NCI-H2081 (cell line): ENCODE data around the gene IFI44L.

Experiments used
- DNase-seq, 2 experiments: peaks; one replicate each; lab custom pipeline; 2025; lab: John Stamatoyannopoulos, UW

IFI44L gene

GRCh38 chr1:78619803-78620579, at the start of gene IFI44L:
TSS of gene IFI44L (plus strand) at chr1:78620448. CDS start at chr1:78627916, 7,468 bp downstream.
- no peak for DNase-seq

DNA sequence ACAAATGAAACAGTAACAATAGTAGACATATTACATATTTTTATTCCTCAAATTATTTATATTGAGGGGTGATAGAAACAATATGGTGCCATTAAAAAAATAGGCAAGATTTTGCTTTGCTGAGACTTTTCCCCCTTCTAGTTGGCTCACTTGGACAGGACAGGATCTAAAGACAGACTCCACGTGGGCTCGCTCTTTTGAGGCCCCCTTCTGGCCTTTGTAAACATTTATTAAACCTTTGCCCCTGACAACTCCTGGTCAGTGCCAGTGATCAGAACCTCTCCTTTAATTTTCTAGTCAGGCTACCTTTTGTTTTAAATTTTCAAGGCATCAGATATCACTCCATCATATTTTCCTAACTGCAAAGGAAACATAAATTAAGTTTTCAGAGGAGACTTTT, 49.7 kb upstream of the IFI44L start:
- no peak for DNase-seq

GRCh38 chr1:78577257-78578100, 42.8 kb upstream of the IFI44L start:
- no peak for DNase-seq

- DNase-seq, result no peak
Measured at GRCh38 chr1:78586572-78586971, 33.7 kb upstream of the IFI44L start.

DNA sequence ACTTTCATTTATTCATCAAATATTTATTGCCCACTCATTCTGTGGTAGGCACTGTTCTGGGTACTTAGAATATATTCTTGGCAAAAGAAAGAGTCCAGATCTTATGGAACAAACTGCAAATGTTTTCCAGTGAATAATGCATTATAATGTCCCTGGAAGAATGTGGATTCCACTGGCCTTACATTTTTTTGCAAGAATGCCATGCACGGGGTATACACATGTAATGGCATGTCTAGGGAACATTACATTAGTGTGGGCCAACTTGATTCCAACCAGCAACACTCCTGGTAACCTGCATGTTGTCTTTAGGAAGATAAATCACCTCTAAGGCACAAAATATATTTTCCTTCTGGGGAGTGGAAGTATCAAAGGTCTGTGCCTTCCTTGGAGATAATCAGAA, 33.0 kb upstream of the IFI44L start:
- DNase-seq, result no peak

DNA sequence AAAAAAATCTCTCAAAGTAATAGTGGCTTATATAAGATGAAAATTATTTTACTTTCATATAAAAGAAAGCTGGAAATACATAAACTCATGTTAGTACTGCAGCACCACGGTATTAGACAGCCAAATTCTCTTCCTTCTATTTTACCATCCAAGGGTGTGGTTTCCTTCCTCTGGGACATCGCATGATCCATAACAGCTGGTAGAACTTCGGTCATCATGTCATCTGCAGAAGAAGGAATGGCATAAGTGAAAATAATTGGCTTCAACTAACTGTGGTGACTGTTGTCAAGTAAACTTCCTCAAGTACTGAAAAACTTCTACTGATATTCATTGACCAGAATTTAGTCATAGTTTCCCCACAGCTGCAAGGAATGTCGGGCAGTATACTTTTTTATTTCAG, 28.3 kb upstream of the IFI44L start:
- no peak for DNase-seq

DNA sequence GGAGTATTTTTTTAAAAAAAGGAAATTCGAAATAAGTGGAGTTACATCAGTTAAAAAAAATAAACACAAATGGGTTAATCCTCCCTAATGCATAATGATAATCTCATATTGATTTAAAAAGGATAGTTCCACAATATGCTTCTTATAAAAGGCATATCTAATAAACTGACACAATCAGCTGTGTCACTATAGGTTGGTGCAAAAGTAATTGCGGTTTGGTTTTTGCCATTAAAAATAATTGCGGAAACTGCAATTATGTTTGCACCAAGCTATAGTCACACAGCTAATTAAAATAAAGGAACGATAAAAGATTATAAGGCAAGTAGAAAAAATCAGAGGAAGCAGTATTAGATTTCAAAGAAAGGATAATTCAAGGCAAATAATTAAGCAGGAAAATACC, 21.0 kb upstream of the IFI44L start:
- DNase-seq, result no peak

GRCh38 chr1:78601068-78601467, 19.2 kb upstream of the IFI44L start:
- no peak for DNase-seq

GRCh38 chr1:78603206-78603605, 17.0 kb upstream of the IFI44L start:
- DNase-seq, result no peak

DNA sequence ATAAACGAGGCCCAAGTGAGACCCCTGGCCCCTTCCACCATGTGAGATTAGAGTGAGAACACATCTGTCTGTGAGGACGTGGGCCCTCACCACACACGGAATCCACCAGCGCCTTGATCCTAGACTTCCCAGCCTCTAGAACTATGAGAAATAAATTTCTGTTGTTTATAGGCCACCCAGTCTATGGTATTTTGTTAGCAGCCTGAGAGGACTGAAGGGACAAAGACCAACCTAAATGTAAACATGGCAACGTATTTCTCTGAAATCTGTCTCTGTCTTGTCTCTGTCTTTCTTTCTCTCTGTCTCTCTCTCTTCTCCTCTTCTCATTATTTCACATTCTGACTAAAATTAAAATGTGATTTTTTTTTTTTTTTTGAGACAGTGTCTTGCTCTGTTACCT, 15.6 kb upstream of the IFI44L start:
- DNase-seq, result no peak

DNA sequence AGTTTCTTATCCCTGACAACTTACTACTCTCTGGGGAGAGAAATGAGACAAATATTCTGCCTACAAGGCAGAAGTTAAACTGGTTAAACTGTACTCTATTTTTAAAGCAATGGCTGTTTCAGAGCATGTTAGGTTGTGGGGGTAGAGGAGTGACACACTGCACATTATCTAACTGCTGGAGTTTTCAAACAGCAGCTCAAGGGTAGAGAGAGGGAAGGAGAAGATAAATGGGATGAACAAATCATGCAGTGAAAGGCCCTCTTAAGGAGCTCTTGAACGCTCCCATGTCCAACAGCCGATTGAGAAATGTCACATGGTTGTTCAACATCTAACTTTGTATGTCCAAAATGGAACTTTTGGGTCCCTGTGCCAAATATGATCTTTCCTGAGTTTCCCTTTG, 14.0 kb upstream of the IFI44L start:
- DNase-seq, result no peak

DNA sequence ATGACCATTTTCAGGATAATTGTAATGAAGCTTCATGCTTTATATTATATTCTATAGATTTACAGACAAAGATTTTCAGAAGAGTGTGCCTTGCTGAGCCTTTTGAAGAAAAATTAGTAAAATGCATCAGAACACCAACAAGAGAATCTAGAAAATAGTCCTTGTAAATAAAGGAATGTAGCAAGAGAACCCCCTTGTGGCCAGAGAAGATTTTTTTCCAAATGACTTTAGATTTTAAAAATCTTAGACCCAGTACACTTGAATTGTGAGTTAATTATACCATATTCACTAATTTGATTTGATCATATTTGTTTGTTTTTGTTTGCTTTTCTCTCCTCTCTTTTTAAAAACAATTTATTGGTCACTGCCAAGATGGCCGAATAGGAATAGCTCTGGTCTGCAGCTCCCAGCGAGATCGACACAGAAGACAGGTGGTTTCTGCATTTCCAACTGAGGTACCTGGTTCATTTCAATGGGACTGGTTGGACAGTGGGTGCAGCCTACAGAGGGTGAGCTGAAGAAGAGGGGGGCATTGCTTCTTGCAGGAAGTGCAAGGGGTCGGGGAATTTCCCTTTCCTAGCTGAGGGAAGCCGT, 12.8 kb upstream of the IFI44L start:
- no peak for DNase-seq

GRCh38 chr1:78607944-78608343, 12.3 kb upstream of the IFI44L start:
- DNase-seq, result no peak

- DNase-seq, result peak; percentile 70 to 74
Measured at GRCh38 chr1:78617615-78618026, 2.6 kb upstream of the IFI44L start.

DNA sequence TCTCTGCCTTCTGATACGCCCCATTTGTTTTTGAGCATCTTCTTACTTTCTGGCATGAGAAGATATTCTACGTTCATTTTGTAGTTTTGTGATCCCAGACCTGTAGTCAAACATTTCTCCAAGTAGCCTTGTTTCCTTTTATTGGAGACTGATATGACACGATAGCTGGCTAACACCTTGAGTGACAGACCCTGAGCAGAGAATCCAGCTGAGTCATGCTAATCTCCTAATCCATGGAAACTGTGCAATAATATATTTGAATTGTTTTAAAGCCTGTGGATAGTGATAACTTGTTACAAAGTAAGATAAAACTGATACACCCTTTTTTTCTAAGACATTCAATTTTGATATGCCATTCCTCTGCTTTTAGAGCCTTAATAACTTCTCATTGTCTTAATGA, 1.2 kb upstream of the IFI44L start:
- no peak for DNase-seq

- DNase-seq, result no peak
Measured at GRCh38 chr1:78619446-78619802, 824 bp upstream of the IFI44L start.

- no peak for DNase-seq
Measured at GRCh38 chr1:78620666-78621065, 418 bp downstream of the IFI44L start.

DNA sequence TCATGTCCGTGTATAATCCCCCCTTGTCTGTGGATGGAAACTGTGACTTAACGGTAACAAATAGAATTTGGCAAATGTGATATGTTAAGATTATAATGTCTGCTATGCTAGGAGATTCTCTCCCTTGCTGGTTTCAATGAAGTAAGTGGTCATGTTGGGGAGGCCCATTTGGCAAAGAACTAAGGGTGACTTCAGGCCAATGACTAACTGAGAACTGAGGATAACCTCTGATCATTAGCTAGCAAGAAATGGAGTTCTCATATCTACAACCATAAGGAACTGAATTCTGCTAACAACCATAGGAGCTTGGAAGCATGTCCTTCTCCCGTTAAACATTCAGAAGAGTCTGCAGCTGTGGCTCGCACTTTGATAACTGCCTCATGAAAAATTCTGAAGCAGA, 2.3 kb downstream of the IFI44L start:
- DNase-seq, result no peak

- no peak for DNase-seq
Measured at GRCh38 chr1:78624035-78624434, 3.8 kb downstream of the IFI44L start.

DNA sequence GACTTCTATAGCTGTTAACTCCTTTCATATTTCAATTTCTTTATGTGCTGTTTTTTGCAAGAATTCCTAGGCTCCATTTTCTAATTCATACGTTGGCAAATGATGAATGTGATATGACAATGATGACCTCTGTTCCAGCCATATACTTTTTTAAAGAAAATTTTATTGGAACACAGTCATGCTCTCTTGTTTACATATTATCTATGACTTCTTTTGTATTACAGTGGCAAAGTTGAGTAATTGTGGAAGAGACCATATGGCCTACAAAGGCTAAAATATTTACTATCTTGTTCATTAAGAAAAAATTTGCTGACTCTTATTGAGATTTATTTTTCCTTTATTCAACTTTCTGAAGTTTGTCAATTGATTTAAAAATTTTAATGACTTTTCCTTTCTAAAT, 7.1 kb downstream of the IFI44L start:
- no peak for DNase-seq

DNA sequence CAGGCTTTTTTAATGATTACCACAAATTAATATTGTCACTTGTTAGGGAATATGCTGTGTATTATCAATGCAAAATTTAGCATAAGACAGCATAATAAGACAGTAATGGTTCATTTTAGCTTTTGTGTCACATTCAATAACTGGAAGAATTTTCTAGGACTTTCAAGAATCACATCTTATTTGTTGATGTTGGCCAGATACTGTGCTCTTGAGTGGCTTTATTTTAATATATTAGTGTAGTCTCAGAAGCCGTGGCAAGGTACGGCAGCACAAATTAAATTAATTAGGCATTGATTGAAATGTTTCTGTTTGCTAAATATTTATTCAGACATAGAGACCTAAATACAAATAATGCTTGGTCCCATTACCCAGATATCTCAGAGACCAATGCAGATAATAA, 10.4 kb downstream of the IFI44L start:
- no peak for DNase-seq

DNA sequence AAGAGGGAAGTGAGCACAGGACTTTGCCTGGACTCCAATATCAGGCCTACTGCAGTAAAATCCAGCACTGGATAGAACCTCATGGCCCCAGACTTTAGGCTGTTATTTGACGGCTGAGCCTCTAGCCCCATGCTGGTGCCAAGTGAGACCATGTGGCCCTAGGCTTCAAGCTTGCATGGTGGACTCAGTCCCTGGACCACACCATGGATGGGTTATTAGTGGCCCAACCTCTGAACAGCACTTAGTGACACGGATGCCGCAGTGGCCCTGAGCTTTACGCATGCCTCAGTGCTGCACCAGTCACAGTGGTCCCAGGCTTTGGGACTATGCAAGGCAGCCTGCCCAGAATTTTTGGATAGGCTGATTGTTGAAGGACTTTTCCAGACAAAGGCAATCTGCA, 13.0 kb downstream of the IFI44L start:
- DNase-seq, result no peak

GRCh38 chr1:78640462-78640861, 20.2 kb downstream of the IFI44L start:
- no peak for DNase-seq
